Activated B cell treated with CpG ODN at 0.5 μM for 24 hours (primary cell): ENCODE data around the gene DDX42. TPM values are rescaled to one million over a fixed set of nuclear protein-coding genes. Genes with fewer than 3 reads are reported as not detected.

ENCODE experiments used
- ATAC-seq: fragments of 200-7000 bp; cut with Tn5 transposase; one replicate; pipeline ENCODE4 v1.10.0; 2021; ENCODE audit warnings: low read depth, mild to moderate bottlenecking, moderate library complexity
- CTCF ChIA-PET: fragments of 350-600 bp; sonication (Branson Sonifier 250); formaldehyde crosslinking; loops from one replicate; lab custom pipeline; 2021; ENCODE audit warnings: antibody characterized with exemption; lab: Charles Lee
- POLR2A ChIA-PET: fragments of 350-600 bp; sonication (Branson Sonifier 250); formaldehyde crosslinking; loops from one replicate; lab custom pipeline; 2021; ENCODE audit warnings: antibody characterized with exemption; lab: Charles Lee
- DNase-seq: peaks from one replicate; pipeline ENCODE4 v3.0.0; 2022
- H3K27ac Mint-ChIP-seq: one replicate; pipeline ENCODE4 v1.8.0; 2020; ENCODE audit warnings: mixed read lengths
- H3K27me3 Mint-ChIP-seq: one replicate; pipeline ENCODE4 v1.8.0; 2021; ENCODE audit warnings: mixed read lengths
- H3K36me3 Mint-ChIP-seq: one replicate; pipeline ENCODE4 v1.8.0; 2021; ENCODE audit warnings: low read depth, mixed read lengths
- H3K4me1 Mint-ChIP-seq: one replicate; pipeline ENCODE4 v1.8.0; 2021; ENCODE audit warnings: mixed read lengths
- H3K4me3 Mint-ChIP-seq: one replicate; pipeline ENCODE4 v1.8.0; 2020; ENCODE audit warnings: mild to moderate bottlenecking, mixed read lengths
- H3K9me3 Mint-ChIP-seq: one replicate; pipeline ENCODE4 v1.8.0; 2020; ENCODE audit warnings: mixed read lengths
- CTCF ChIP-seq: fragments of 200-600 bp; IDR thresholded peaks from one replicate; pipeline ENCODE4 v1.8.0; 2022; ENCODE audit warnings: antibody characterized with exemption, mild to moderate bottlenecking
- intact Hi-C: fragments of 100-400 bp; cut with micrococcal nuclease; formaldehyde crosslinking; loops from one replicate; pipeline ENCODE4 v1.15.1; 2024
- total RNA-seq: library from RNA; stranded (reverse); gene quantifications from 2 replicates; pipeline ENCODE4 v1.2.3, GENCODE V29; 2022

The DDX42 gene
- total RNA-seq, 1 donor from 2014 or later, result 160 TPM

GRCh38 chr17:63832014-63832413, 58.0 kb downstream of the DDX42 start:
- intact Hi-C loops, result no loop called here
- H3K36me3 Mint-ChIP-seq, result peaks cover 92% of the 10 kb centered on the region
- no peak for TF ChIP-seq CTCF
- ChIA-PET POLR2A (interaction anchor here (1.0 to 5.3 kb wide), 5 partner anchors 9 to 136 kb away, joined by 3 to 30 read pairs (median 4); partner anchors contain the start of gene SMARCD2), CTCF (no interaction called here)
- peaks cover 56% of the 10 kb centered on the region for H3K4me1 Mint-ChIP-seq
- no peak overlapping the region for H3K4me3 Mint-ChIP-seq
- DNase-seq, result no peak
- H3K27ac Mint-ChIP-seq, result no peak overlapping the region
- H3K9me3 Mint-ChIP-seq, result no peaks in the 10 kb centered on the region
- ATAC-seq, result no peak
- no peaks in the 10 kb centered on the region for H3K27me3 Mint-ChIP-seq

GRCh38 chr17:63832455-63832854, 58.5 kb downstream of the DDX42 start:
- H3K9me3 Mint-ChIP-seq, result no peaks in the 10 kb centered on the region
- H3K27ac Mint-ChIP-seq, result no peak overlapping the region
- intact Hi-C loops, result no loop called here
- H3K4me1 Mint-ChIP-seq, result peaks cover 54% of the 10 kb centered on the region
- TF ChIP-seq CTCF, result no peak
- DNase-seq (no peak), ATAC-seq (no peak)
- H3K27me3 Mint-ChIP-seq, result no peaks in the 10 kb centered on the region
- H3K36me3 Mint-ChIP-seq, result peaks cover 90% of the 10 kb centered on the region
- CTCF ChIA-PET, result interaction anchor here (1.3 kb wide), 1 partner anchor 9 kb away, joined by 5 read pairs; no protein-coding TSS in a partner anchor
- H3K4me3 Mint-ChIP-seq, result no peak overlapping the region
- POLR2A ChIA-PET, result interaction anchor here (0.9 to 5.3 kb wide), 5 partner anchors 8 to 136 kb away, joined by 3 to 30 read pairs (median 4); partner anchors contain the start of genes DDX42 and SMARCD2

GRCh38 chr17:63833026-63833740, 59.2 kb downstream of the DDX42 start:
- H3K36me3 Mint-ChIP-seq, result peaks cover 85% of the 10 kb centered on the region
- TF ChIP-seq CTCF, result no peak
- POLR2A ChIA-PET, result interaction anchor here (0.9 to 5.3 kb wide), 4 partner anchors 10 to 312 kb away, joined by 4 to 30 read pairs (median 5); partner anchors contain the start of genes DDX42 and SMARCD2
- H3K9me3 Mint-ChIP-seq, result no peaks in the 10 kb centered on the region
- CTCF ChIA-PET, result interaction anchor here (1.3 kb wide), 1 partner anchor 9 kb away, joined by 5 read pairs; no protein-coding TSS in a partner anchor
- no peak overlapping the region for H3K27ac Mint-ChIP-seq
- intact Hi-C loops, result no loop called here
- ATAC-seq (no peak), DNase-seq (no peak)
- H3K4me1 Mint-ChIP-seq, result peaks cover 53% of the 10 kb centered on the region
- H3K4me3 Mint-ChIP-seq, result no peak overlapping the region
- no peaks in the 10 kb centered on the region for H3K27me3 Mint-ChIP-seq

GRCh38 chr17:63833741-63834373, 59.9 kb downstream of the DDX42 start:
- no peak for DNase-seq
- H3K9me3 Mint-ChIP-seq, result no peaks in the 10 kb centered on the region
- POLR2A ChIA-PET, result interaction anchor here (1.0 to 5.3 kb wide), 4 partner anchors 9 to 312 kb away, joined by 3 to 30 read pairs (median 5); partner anchors contain the start of genes CCDC47 and SMARCD2
- no peak overlapping the region for H3K4me3 Mint-ChIP-seq
- intact Hi-C loops, result loop anchor here (2.0 kb wide), 1 partner anchor 221 kb away; no protein-coding TSS in a partner anchor
- H3K27me3 Mint-ChIP-seq, result no peaks in the 10 kb centered on the region
- CTCF ChIA-PET, result interaction anchor here (0.6 to 1.3 kb wide), 3 partner anchors 8 to 62 kb away, joined by 3 to 5 read pairs (median 3); no protein-coding TSS in a partner anchor
- H3K27ac Mint-ChIP-seq, result no peak overlapping the region
- H3K36me3 Mint-ChIP-seq, result peaks cover 78% of the 10 kb centered on the region
- peaks cover 56% of the 10 kb centered on the region for H3K4me1 Mint-ChIP-seq
- TF ChIP-seq CTCF, result no peak
- no peak for ATAC-seq
